ENCODE results near the gene VN1R4. TPM values are rescaled to one million over a fixed set of nuclear protein-coding genes. Genes with fewer than 3 reads are reported as not detected.
"Not testable (repeated sequence)": the region's sequence is repeated elsewhere in the genome, so short reads cannot be mapped to it uniquely, and the experiment has no call there.

Gene VN1R4
- total RNA-seq, 2 experiments from 2014 or later: not detected

DNA sequence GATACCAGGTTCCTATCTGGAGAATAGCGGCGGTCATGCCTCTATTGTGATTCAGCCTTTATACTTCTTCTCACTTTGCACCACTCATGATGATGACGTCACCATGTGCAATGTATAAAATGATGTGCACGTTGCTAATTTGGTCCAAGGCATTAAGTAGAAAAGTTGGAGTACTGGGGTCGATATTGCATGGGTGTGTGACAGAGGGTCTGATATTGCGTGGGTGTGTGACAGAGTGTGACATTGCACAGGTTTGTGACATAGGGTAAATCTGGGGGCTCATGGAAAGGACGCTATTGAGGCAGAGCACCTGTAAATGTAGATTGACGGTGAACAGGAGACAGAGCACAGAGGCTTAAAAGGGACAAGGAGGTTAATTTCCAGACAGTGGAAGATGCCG is 4.5 kb upstream of the VN1R4 start:
- ChIA-PET CTCF (no interaction called here), POLR2A (no interaction called here)
- intact Hi-C loops (cut with DNase I, micrococcal nuclease): no loop called here
- ATAC-seq (ENCODE audit: poor library complexity): no peak
- TF ChIP-seq, protein P1, sequence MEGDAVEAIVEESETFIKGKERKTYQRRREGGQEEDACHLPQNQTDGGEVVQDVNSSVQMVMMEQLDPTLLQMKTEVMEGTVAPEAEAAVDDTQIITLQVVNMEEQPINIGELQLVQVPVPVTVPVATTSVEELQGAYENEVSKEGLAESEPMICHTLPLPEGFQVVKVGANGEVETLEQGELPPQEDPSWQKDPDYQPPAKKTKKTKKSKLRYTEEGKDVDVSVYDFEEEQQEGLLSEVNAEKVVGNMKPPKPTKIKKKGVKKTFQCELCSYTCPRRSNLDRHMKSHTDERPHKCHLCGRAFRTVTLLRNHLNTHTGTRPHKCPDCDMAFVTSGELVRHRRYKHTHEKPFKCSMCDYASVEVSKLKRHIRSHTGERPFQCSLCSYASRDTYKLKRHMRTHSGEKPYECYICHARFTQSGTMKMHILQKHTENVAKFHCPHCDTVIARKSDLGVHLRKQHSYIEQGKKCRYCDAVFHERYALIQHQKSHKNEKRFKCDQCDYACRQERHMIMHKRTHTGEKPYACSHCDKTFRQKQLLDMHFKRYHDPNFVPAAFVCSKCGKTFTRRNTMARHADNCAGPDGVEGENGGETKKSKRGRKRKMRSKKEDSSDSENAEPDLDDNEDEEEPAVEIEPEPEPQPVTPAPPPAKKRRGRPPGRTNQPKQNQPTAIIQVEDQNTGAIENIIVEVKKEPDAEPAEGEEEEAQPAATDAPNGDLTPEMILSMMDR (IDR thresholded peaks at IDR 0.05): no peak
- H3K4me1 ChIP-seq (ENCODE audit: insufficient read depth, low read length): no peaks in the 10 kb centered on the region
- H3K27ac Mint-ChIP-seq: no peak overlapping the region
- no peak overlapping the region for H3K4me3 ChIP-seq (ENCODE audit: low read length)
- H3K9me3 ChIP-seq (ENCODE audit: control insufficient read depth in 1 of 2, insufficient read depth in 1 of 2, low read length in 2 of 2): peaks cover 4 to 18% of the 10 kb centered on the region in 2 experiments
- peaks cover 25% of the 10 kb centered on the region for H3K9me3 Mint-ChIP-seq
- H3K27me3 Mint-ChIP-seq: peaks cover 15% of the 10 kb centered on the region
- no peak overlapping the region for H3K27ac ChIP-seq (ENCODE audit: low read depth in 1 of 2, low read length in 2 of 2)
- no peaks in the 10 kb centered on the region for H3K36me3 ChIP-seq (ENCODE audit: insufficient read depth, low read length)
- no peak overlapping the region for H3K4me3 Mint-ChIP-seq
- H3K36me3 Mint-ChIP-seq (ENCODE audit: low read depth): peaks cover 6% of the 10 kb centered on the region
- H3K4me1 Mint-ChIP-seq (ENCODE audit: low read depth): no peaks in the 10 kb centered on the region
- DNase-seq: no peak
- no peaks in the 10 kb centered on the region for H3K27me3 ChIP-seq (ENCODE audit: control insufficient read depth in 1 of 2, insufficient read depth in 2 of 2, low read length in 2 of 2)

DNA sequence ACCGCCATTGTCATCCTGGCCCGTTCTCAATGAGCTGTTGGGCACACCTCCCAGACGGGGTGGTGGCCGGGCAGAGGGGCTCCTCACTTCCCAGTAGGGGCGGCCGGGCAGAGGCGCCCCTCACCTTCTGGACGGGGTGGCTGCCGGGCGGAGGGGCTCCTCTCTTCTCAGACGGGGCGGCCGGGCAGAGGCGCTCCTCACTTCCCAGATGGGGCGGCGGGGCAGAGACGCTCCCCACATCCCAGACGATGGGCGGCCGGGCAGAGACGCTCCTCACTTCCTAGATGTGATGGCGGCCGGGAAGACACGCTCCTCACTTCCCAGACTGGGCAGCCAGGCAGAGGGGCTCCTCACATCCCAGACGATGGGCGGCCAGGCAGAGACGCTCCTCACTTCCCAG is 2.3 kb upstream of the VN1R4 start:
- ATAC-seq (ENCODE audit: poor library complexity); H3K36me3 Mint-ChIP-seq (ENCODE audit: low read depth); DNase-seq; H3K4me3 ChIP-seq (ENCODE audit: low read length); POLR2A ChIA-PET; CTCF ChIA-PET; intact Hi-C loops (cut with DNase I, micrococcal nuclease); H3K36me3 ChIP-seq (ENCODE audit: insufficient read depth, low read length); H3K4me1 Mint-ChIP-seq (ENCODE audit: low read depth); H3K27ac ChIP-seq (ENCODE audit: low read depth in 1 of 2, low read length in 2 of 2); H3K27ac Mint-ChIP-seq; H3K4me3 Mint-ChIP-seq; H3K4me1 ChIP-seq (ENCODE audit: insufficient read depth, low read length); H3K27me3 ChIP-seq (ENCODE audit: control insufficient read depth in 1 of 2, insufficient read depth in 2 of 2, low read length in 2 of 2): not testable (repeated sequence)
- peaks cover 4 to 24% of the 10 kb centered on the region in 2 experiments for H3K9me3 ChIP-seq (ENCODE audit: control insufficient read depth in 1 of 2, insufficient read depth in 1 of 2, low read length in 2 of 2)
- peaks cover 24% of the 10 kb centered on the region for H3K9me3 Mint-ChIP-seq
- H3K27me3 Mint-ChIP-seq: peaks cover 27% of the 10 kb centered on the region

DNA sequence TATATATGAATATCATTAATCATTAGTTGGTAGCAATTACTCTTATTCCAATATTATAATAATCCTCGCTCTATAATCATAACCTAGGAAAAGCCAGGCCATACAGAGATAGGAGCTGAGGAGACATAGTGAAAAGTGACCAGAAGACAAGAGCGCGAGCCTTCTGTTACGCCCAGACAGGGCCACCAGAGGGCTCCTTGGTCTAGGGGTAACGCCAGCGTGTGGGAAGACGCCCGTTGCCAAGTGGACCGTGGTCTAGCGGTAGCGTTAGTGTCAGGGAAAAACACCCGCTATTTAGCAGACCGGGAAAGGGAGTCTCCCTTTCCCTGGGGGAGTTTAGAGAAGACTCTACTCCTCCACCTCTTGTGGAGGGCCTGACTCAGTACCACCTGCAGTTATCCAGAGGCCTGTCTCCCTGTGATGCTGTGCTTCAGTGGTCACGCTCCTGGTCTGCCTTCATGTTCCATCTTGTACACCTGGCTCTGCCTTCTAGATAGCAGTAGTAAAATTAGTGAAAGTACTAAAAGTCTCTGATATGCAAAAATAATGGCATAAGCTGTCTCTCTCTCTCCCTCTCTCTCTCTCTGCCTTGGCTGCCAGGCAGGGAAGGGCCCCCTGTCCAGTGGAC is 9.7 kb downstream of the VN1R4 start, which contains the start of gene VN1R2:
VN1R2 (plus strand) TSS at position 578 of the 628 bp plus-strand sequence. CDS start 84 bp downstream, outside the sequence.
- H3K36me3 ChIP-seq (ENCODE audit: insufficient read depth, low read length); H3K27me3 Mint-ChIP-seq; CTCF ChIA-PET; H3K4me1 Mint-ChIP-seq (ENCODE audit: low read depth); H3K27ac Mint-ChIP-seq; H3K27ac ChIP-seq (ENCODE audit: low read depth in 1 of 2, low read length in 2 of 2); POLR2A ChIA-PET; H3K4me3 ChIP-seq (ENCODE audit: low read length); ATAC-seq (ENCODE audit: poor library complexity); DNase-seq; H3K27me3 ChIP-seq (ENCODE audit: control insufficient read depth in 1 of 2, insufficient read depth in 2 of 2, low read length in 2 of 2): not testable (repeated sequence)
- peaks cover 12% of the 10 kb centered on the region for H3K4me1 ChIP-seq (ENCODE audit: insufficient read depth, low read length)
- intact Hi-C loops (cut with DNase I, micrococcal nuclease): loop anchor here in 1 of 2 experiments (10.0 kb wide), 1 partner anchor 107 kb away; the partner anchor contains the start of gene ZNF525
- Mint-ChIP-seq H3K36me3 (ENCODE audit: low read depth) (peaks cover 45% of the 10 kb centered on the region), H3K9me3 (peaks cover 24% of the 10 kb centered on the region), H3K4me3 (peak within 1 kb of the TSS; percentile 59)
- peaks cover 48 to 56% of the 10 kb centered on the region in 2 experiments for H3K9me3 ChIP-seq (ENCODE audit: control insufficient read depth in 1 of 2, insufficient read depth in 1 of 2, low read length in 2 of 2)

DNA sequence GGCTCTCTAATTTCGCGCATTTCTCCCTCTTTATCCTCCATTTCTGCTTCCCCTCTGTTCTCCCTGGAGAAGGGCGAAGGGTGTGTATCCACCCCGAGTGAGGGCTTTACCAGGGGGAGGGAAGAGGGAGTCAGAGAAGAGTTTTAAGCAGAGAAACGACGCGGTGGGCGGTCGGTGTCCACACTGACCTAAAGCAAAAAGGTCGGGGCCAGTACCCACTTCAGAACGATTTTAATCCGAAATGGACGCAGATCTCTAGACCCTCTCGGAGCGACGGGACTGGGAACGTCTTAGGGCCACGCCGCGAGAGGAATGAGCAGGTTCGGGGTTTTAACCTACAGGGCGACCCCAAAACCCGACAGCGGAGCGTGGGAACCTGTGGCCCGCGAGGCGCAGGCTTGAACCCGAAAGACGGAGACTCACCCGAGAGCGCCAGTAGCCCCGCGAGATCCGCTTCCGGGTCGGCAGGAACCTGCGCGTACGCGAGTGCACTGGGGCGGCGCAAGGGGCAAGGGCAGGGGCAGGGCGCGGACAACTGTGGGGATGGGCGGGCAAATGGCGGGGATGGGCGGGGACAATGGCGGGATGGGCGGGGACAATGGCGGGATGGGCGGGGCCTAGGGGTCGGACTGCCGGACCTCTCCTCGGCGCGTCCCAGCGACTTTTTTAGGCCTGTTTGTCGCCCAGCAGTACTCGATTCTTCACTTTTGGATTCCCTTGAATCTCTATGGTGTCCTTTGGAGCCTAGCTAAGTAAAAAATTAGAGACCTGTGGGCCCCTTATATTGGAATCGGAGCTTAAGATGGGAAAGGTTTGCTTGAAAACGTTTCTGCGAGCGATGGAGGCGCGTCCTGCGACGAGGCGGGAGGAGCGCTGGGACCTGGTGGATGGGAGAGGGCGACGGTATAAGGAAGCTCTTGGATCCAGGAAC is 12.8 kb downstream of the VN1R4 start, which contains the start of gene ZNF677:
ZNF677 (minus strand) TSS at position 463 of the 931 bp plus-strand sequence. CDS start 3,323 bp downstream, outside the sequence.
- H3K36me3 Mint-ChIP-seq (ENCODE audit: low read depth): peaks cover 68% of the 10 kb centered on the region
- H3K27me3 ChIP-seq (ENCODE audit: control insufficient read depth in 1 of 2, insufficient read depth in 2 of 2, low read length in 2 of 2): no peaks in the 10 kb centered on the region
- peaks cover 3% of the 10 kb centered on the region for H3K27me3 Mint-ChIP-seq
- H3K27ac Mint-ChIP-seq: peak within 1 kb of the TSS; percentile 4
- peaks cover 42 to 51% of the 10 kb centered on the region in 2 experiments for H3K9me3 ChIP-seq (ENCODE audit: control insufficient read depth in 1 of 2, insufficient read depth in 1 of 2, low read length in 2 of 2)
- ATAC-seq (ENCODE audit: poor library complexity) (peak; percentile 98), DNase-seq (peak; percentile 60 to 90 (median 78))
- H3K4me1 ChIP-seq (ENCODE audit: insufficient read depth, low read length): peaks cover 12% of the 10 kb centered on the region
- H3K9me3 Mint-ChIP-seq: peaks cover 28% of the 10 kb centered on the region
- ChIA-PET POLR2A (no interaction called here), CTCF (interaction anchor here (1.1 kb wide), 1 partner anchor 59 kb away, joined by 6 read pairs; no protein-coding TSS in a partner anchor)
- H3K4me3 Mint-ChIP-seq: peak within 1 kb of the TSS; percentile 83
- H3K27ac ChIP-seq (ENCODE audit: low read depth in 1 of 2, low read length in 2 of 2): peak within 1 kb of the TSS in 1 of 2 donors; percentile 29
- intact Hi-C loops (cut with DNase I, micrococcal nuclease): loop anchor here in 1 of 2 experiments (5.0 to 10.0 kb wide), 2 partner anchors 57 to 110 kb away; partner anchors contain the start of gene ZNF525
- H3K4me1 Mint-ChIP-seq (ENCODE audit: low read depth): peaks cover 7% of the 10 kb centered on the region
- TF ChIP-seq, protein P1 (IDR thresholded peaks at IDR 0.05): no peak
- H3K4me3 ChIP-seq (ENCODE audit: low read length): peak within 1 kb of the TSS; percentile 85
- H3K36me3 ChIP-seq (ENCODE audit: insufficient read depth, low read length): peaks cover 12% of the 10 kb centered on the region
